Mesendoderm (in vitro differentiated cells): Measurements from ENCODE around the gene CDK6.

Experiments
- DNase-seq: peaks from one replicate; pipeline ENCODE4 v3.0.0; 2013
- H2AK5ac ChIP-seq: 2 replicates; pipeline ENCODE4 v1.6.1; 2013; ENCODE audit warnings: low read length, inconsistent platforms
- H2BK120ac ChIP-seq: 2 replicates; pipeline ENCODE4 v1.6.1; 2013; ENCODE audit warnings: low read depth, mild to moderate bottlenecking, low read length, moderate library complexity, mixed read lengths
- H2BK15ac ChIP-seq: replicated peaks from 2 replicates; pipeline ENCODE4 v1.6.1; 2013; ENCODE audit warnings: low read depth, mild to moderate bottlenecking, moderate library complexity
- H2BK5ac ChIP-seq: 2 replicates; pipeline ENCODE4 v1.6.1; 2013; ENCODE audit warnings: low read length, inconsistent platforms
- H3K18ac ChIP-seq: 2 replicates; pipeline ENCODE4 v1.6.1; 2013; ENCODE audit warnings: mild to moderate bottlenecking, low read length, mixed read lengths
- H3K23ac ChIP-seq: one replicate; pipeline ENCODE4 v1.6.1; 2013; ENCODE audit warnings: low read length
- H3K27ac ChIP-seq: 2 replicates; pipeline ENCODE4 v1.5.1; 2013; ENCODE audit warnings: low read depth, mild to moderate bottlenecking, inconsistent platforms, low read length, moderate library complexity
- H3K27me3 ChIP-seq: 2 replicates; pipeline ENCODE4 v1.6.1; 2013; ENCODE audit warnings: low read length, control low read depth, mild to moderate bottlenecking, inconsistent platforms; ENCODE audit not compliant: insufficient read depth, poor library complexity
- H3K36me3 ChIP-seq: 2 replicates; pipeline ENCODE4 v1.6.1; 2013; ENCODE audit warnings: low read length, inconsistent platforms; ENCODE audit not compliant: control insufficient read depth, insufficient read depth
- H3K4ac ChIP-seq: one replicate; pipeline ENCODE4 v1.6.1; 2013; ENCODE audit warnings: low read depth, mild to moderate bottlenecking, low read length, moderate library complexity
- H3K4me1 ChIP-seq: 2 replicates; pipeline ENCODE4 v1.6.1; 2013; ENCODE audit warnings: low read depth, low read length, inconsistent platforms; ENCODE audit not compliant: control insufficient read depth
- H3K4me2 ChIP-seq: 2 replicates; pipeline ENCODE4 v1.6.1; 2013; ENCODE audit warnings: low read length
- H3K4me3 ChIP-seq: 2 replicates; pipeline ENCODE4 v1.5.1; 2013; ENCODE audit warnings: mild to moderate bottlenecking, low read length
- H3K56ac ChIP-seq: one replicate; pipeline ENCODE4 v1.6.1; 2013; ENCODE audit warnings: low read length
- H3K79me1 ChIP-seq: 2 replicates; pipeline ENCODE4 v1.6.1; 2013; ENCODE audit warnings: low read length, inconsistent platforms
- H3K79me2 ChIP-seq: 2 replicates; pipeline ENCODE4 v1.6.1; 2013; ENCODE audit warnings: mild to moderate bottlenecking, low read length; ENCODE audit not compliant: control insufficient read depth, insufficient read depth
- H3K9ac ChIP-seq: 2 replicates; pipeline ENCODE4 v1.6.1; 2013; ENCODE audit warnings: low read length, inconsistent platforms
- H4K5ac ChIP-seq: one replicate; pipeline ENCODE4 v1.6.1; 2013; ENCODE audit warnings: low read length
- H4K8ac ChIP-seq: one replicate; pipeline ENCODE4 v1.6.1; 2013; ENCODE audit warnings: low read depth, mild to moderate bottlenecking, control low read depth, low read length, moderate library complexity
- WGBS: extraction: QIAGEN DNeasy Blood & Tissue Kit; methylation state at CpG from one replicate; pipeline ENCODE4 v1.1.7; 2013; ENCODE audit warnings: low lambda C conversion rate, missing lambda C conversion rate; ENCODE audit not compliant: insufficient coverage; ENCODE audit errors: extremely low coverage; 5-methylcytosine and 5-hydroxymethylcytosine counted together

Gene CDK6

DNA sequence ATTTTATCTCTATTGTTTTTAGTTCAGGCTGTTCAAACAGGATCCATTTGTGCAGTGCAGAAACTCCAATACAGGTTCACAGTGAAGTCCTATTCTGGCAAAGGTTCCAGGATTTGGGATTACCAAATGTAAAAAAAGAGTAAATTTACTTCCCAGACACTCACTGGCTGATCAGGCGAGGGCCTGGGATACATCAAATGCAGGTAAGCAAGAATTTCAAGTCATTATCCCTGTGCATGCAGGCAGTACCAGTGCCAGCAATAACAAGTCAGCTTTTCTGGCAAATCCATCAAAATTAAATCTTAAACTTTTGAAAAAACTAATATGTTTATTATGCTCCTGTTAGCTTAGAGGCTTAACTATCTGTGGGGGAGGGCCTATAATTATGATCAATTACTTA, 6.3 kb downstream of the CDK6 start:
- peaks cover 9% of the 10 kb centered on the region for H3K79me2 ChIP-seq
- no peak overlapping the region for H3K9ac ChIP-seq
- no peak overlapping the region for H3K4ac ChIP-seq
- H3K36me3 ChIP-seq: no peaks in the 10 kb centered on the region
- H2BK15ac ChIP-seq: no peak overlapping the region
- H2AK5ac ChIP-seq: no peak overlapping the region
- WGBS: no CpG with 5 or more reads among the region's 1 CpG
- peaks cover 3% of the 10 kb centered on the region for H3K79me1 ChIP-seq
- H4K8ac ChIP-seq: no peak overlapping the region
- no peak overlapping the region for H3K56ac ChIP-seq
- H4K5ac ChIP-seq: no peak overlapping the region
- no peak overlapping the region for H3K27ac ChIP-seq
- no peak overlapping the region for H3K4me3 ChIP-seq
- no peak overlapping the region for H2BK5ac ChIP-seq
- H3K27me3 ChIP-seq: no peaks in the 10 kb centered on the region
- H2BK120ac ChIP-seq: no peak overlapping the region
- H3K18ac ChIP-seq: no peak overlapping the region
- H3K4me2 ChIP-seq: no peak overlapping the region
- no peaks in the 10 kb centered on the region for H3K4me1 ChIP-seq
- H3K23ac ChIP-seq: no peak overlapping the region
- DNase-seq: no peak

- Histone ChIP-seq H4K8ac (no peak overlapping the region), H2AK5ac (no peak overlapping the region), H2BK15ac (no peak overlapping the region), H3K79me2 (peaks cover 9% of the 10 kb centered on the region), H3K79me1 (peaks cover 3% of the 10 kb centered on the region), H3K9ac (no peak overlapping the region), H2BK120ac (no peak overlapping the region), H3K4me2 (no peak overlapping the region), H4K5ac (no peak overlapping the region), H3K4me3 (no peak overlapping the region), H3K4ac (no peak overlapping the region), H3K27ac (no peak overlapping the region), H2BK5ac (no peak overlapping the region), H3K36me3 (no peaks in the 10 kb centered on the region), H3K23ac (no peak overlapping the region), H3K18ac (no peak overlapping the region), H3K4me1 (no peaks in the 10 kb centered on the region), H3K27me3 (no peaks in the 10 kb centered on the region), H3K56ac (no peak overlapping the region)
- DNase-seq: no peak
- no CpG with 5 or more reads among the region's 3 CpGs for WGBS
Observed at GRCh38 chr7:92827464-92828120, 8.8 kb downstream of the CDK6 start.

GRCh38 chr7:92826258-92826938, 10.0 kb downstream of the CDK6 start:
- DNase-seq: no peak
- no peak overlapping the region for H4K5ac ChIP-seq
- no peak overlapping the region for H3K56ac ChIP-seq
- WGBS: no CpG with 5 or more reads among the region's 3 CpGs
- no peak overlapping the region for H2BK15ac ChIP-seq
- H4K8ac ChIP-seq: no peak overlapping the region
- H3K23ac ChIP-seq: no peak overlapping the region
- no peaks in the 10 kb centered on the region for H3K27me3 ChIP-seq
- H3K9ac ChIP-seq: no peak overlapping the region
- no peak overlapping the region for H3K4ac ChIP-seq
- no peak overlapping the region for H3K18ac ChIP-seq
- peaks cover 9% of the 10 kb centered on the region for H3K79me2 ChIP-seq
- no peak overlapping the region for H3K4me2 ChIP-seq
- H3K36me3 ChIP-seq: no peaks in the 10 kb centered on the region
- H2AK5ac ChIP-seq: no peak overlapping the region
- no peak overlapping the region for H2BK5ac ChIP-seq
- H3K4me3 ChIP-seq: no peak overlapping the region
- no peak overlapping the region for H3K27ac ChIP-seq
- no peaks in the 10 kb centered on the region for H3K4me1 ChIP-seq
- H3K79me1 ChIP-seq: peaks cover 3% of the 10 kb centered on the region
- H2BK120ac ChIP-seq: no peak overlapping the region

- no peak overlapping the region for H3K27ac ChIP-seq
- H4K5ac ChIP-seq: no peak overlapping the region
- H3K23ac ChIP-seq: no peak overlapping the region
- no peak overlapping the region for H3K9ac ChIP-seq
- no peaks in the 10 kb centered on the region for H3K27me3 ChIP-seq
- H3K79me1 ChIP-seq: peaks cover 8% of the 10 kb centered on the region
- no peak overlapping the region for H3K18ac ChIP-seq
- no peak for DNase-seq
- no peak overlapping the region for H2BK15ac ChIP-seq
- no peak overlapping the region for H2AK5ac ChIP-seq
- WGBS: no CpG with 5 or more reads among the region's 3 CpGs
- no peak overlapping the region for H2BK5ac ChIP-seq
- H3K4ac ChIP-seq: no peak overlapping the region
- no peak overlapping the region for H3K4me2 ChIP-seq
- H3K36me3 ChIP-seq: no peaks in the 10 kb centered on the region
- H3K79me2 ChIP-seq: peaks cover 5% of the 10 kb centered on the region
- no peak overlapping the region for H4K8ac ChIP-seq
- H3K4me3 ChIP-seq: no peak overlapping the region
- no peaks in the 10 kb centered on the region for H3K4me1 ChIP-seq
- no peak overlapping the region for H3K56ac ChIP-seq
- H2BK120ac ChIP-seq: no peak overlapping the region
Observed at GRCh38 chr7:92824901-92825480, 11.4 kb downstream of the CDK6 start.

DNA sequence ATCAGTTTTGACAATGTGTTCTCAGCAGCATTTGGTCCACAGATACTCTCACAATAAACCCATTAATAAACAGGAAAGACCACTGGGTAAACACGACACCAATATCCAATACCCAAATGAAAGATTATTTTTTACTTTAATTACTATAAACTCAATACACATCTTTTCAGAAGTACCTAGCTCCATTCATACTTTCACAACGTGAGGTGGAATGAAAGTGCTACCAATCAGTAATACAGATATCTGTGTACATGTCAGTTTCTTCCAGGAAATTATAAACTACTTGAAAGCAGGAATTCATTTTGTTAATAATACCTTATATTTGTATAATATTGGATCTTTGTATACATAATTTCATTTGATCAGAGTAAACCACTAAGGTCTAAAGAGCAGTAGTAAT, 11.9 kb downstream of the CDK6 start:
- Histone ChIP-seq H3K79me2 (peaks cover 2% of the 10 kb centered on the region), H3K36me3 (no peaks in the 10 kb centered on the region), H3K18ac (no peak overlapping the region), H3K79me1 (peaks cover 8% of the 10 kb centered on the region), H3K4me3 (no peak overlapping the region), H3K4me2 (no peak overlapping the region), H3K56ac (no peak overlapping the region), H3K4ac (no peak overlapping the region), H2BK15ac (no peak overlapping the region), H3K23ac (no peak overlapping the region), H3K27me3 (no peaks in the 10 kb centered on the region), H2AK5ac (no peak overlapping the region), H4K8ac (no peak overlapping the region), H3K27ac (no peak overlapping the region), H2BK5ac (no peak overlapping the region), H4K5ac (no peak overlapping the region), H2BK120ac (no peak overlapping the region), H3K9ac (no peak overlapping the region), H3K4me1 (no peaks in the 10 kb centered on the region)
- DNase-seq: no peak
- WGBS: 100% methylated on average over 1 of the region's 2 CpGs
